Measurements from ENCODE around the gene CBLIF.
"Not testable (repeated sequence)": the region's sequence is repeated elsewhere in the genome, so short reads cannot be mapped to it uniquely, and the experiment has no call there.

Gene CBLIF

GRCh38 chr11:59791639-59792038 lies 53.7 kb downstream of the CBLIF start:
- DNase-seq: no peak

GRCh38 chr11:59787816-59788215 lies 57.5 kb downstream of the CBLIF start:
- no peak for DNase-seq

DNA sequence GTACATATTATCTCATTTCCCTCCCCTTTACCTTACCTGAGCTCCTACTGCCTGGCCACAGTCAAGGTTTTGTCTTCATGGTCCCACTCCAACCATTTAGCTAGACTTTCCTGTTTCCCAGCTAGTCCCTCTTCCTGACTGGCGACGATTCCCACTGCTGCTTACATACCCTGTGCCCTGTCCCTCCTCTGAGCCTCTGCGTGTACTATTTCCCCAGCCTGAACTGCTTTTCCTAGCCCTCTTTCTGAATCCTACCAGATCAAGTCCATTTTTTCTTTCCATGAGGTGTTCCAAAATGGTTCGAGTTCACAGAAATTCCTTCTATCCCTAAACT lies 58.1 kb downstream of the CBLIF start:
- DNase-seq: no peak

GRCh38 chr11:59785818-59786217 lies 59.5 kb downstream of the CBLIF start:
- DNase-seq: no peak

GRCh38 chr11:59784441-59784840 lies 60.9 kb downstream of the CBLIF start:
- DNase-seq: not testable (repeated sequence)

DNA sequence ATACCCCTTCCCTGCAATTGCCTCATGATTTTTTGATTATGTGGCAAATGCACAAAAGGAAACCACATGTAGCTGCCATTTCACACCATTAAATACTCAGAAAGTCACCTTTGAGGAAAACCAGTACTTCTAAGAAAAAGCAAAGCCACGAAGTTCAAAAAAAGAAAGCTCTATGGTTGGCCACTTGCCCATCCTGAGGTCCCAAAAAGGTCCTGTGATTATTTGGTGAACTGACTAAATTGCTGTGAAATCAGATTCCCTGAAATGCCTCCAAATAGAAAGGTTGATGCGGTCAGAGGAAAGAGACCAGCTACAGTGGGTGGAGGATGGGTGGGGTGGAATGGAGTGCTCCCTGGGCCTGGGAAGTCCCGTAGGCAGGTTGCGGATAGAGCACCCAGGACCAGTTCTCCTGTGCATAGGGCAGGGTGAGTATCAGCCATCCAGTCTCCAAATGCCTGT lies 61.6 kb downstream of the CBLIF start:
- DNase-seq: no peak

- DNase-seq: no peak
These were observed 63.2 kb downstream of the CBLIF start for GRCh38 chr11:59782080-59782479.

GRCh38 chr11:59779487-59779886 lies 65.8 kb downstream of the CBLIF start:
- DNase-seq: no peak

Measured in activated CD4-positive, alpha-beta T cell treated with anti-CD3 and anti-CD28 coated beads, Interleukin-2, amount 50 U/mL, for 4 hours (primary cell).